Activated CD4-positive, alpha-beta T cell treated with anti-CD3 and anti-CD28 coated beads for 4 hours (primary cell): Measurements from ENCODE around the gene MEIOSIN.

Experiments used
- DNase-seq, 2 donors: peaks; one replicate each; pipeline ENCODE4 v3.0.0-alpha.2; 2020

MEIOSIN gene

DNA sequence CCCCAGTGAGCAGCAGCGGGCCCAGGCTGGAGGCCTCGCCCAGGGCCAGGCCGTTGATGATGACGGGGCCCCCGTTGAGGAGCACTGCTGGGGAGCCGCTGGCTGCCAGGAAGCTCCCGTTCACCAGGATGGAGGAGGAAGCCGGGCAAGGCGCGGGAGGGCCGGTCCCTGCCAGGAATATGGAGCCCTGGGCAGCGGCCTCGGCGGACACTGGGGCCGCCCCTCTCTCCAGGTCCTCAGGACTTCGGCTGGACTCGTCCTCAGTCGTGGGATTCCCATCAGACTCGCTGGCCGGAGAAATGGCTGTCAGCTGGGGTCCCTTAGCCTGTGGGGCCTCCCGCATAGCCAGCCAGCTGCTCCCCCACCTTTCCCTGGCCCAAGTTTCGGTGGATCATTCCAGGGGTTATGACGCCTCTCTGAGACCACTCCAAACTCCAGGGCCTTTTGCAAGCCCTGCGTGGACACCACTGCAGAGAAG is 33.7 kb downstream of the MEIOSIN start:
- no peak for DNase-seq

- DNase-seq = no peak
Measured at GRCh38 chr19:45767410-45767880, 34.2 kb downstream of the MEIOSIN start.

- no peak for DNase-seq
Measured at GRCh38 chr19:45767881-45768654, 34.8 kb downstream of the MEIOSIN start.

- peak; percentile 23 to 35 for DNase-seq
Measured at GRCh38 chr19:45768655-45768983, 35.4 kb downstream of the MEIOSIN start.

DNA sequence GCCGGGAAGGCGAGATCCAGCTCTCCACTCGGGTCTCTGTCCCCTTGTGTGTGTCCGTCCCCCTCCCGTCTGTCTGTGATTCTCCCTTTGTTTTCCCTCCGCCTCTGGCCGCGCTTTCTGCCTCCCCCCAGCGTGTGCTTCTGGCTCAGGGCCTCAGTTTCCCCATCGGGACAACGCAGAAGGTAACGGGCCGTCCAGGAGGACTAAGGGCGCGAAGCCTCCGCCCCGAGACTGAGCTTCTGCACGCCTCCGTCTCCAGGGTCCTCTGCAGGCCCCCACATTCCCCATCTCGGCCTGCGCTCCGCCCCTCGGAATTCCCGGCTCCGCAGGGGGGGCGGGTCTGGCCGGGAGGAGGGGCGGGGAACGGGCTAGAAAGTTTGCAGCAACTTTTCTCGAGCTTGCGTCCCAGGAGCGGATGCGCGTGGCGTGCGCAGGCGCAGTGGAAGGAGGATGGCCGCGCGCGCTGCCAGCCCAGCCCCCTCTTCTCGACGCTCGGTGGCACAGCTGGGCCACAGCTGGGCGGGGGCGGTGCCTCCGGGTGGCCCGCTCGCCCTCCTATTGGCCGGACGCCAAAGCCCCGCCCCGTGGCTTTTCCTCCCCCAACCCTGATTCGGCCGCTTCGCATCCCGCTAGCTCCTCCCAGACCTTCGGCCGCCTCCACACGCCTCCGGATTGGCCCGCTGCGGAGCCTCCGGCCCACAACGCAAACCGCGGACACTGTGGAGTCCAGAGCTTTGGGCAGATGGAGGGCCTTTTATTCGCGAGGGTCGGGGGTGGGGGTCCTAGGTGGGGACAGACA is 35.9 kb downstream of the MEIOSIN start, which contains the start of gene SIX5:
Gene SIX5, minus strand, starts transcription at position 269 of the 799 bp plus-strand sequence. CDS start 408 bp downstream, outside the sequence.
- DNase-seq = peak; percentile 88 to 94

DNA sequence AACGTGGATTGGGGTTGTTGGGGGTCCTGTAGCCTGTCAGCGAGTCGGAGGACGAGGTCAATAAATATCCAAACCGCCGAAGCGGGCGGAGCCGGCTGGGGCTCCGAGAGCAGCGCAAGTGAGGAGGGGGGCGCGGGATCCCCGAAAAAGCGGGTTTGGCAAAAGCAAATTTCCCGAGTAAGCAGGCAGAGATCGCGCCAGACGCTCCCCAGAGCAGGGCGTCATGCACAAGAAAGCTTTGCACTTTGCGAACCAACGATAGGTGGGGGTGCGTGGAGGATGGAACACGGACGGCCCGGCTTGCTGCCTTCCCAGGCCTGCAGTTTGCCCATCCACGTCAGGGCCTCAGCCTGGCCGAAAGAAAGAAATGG is 36.6 kb downstream of the MEIOSIN start:
- peak in 1 of 2 donors; percentile 66 for DNase-seq

DNA sequence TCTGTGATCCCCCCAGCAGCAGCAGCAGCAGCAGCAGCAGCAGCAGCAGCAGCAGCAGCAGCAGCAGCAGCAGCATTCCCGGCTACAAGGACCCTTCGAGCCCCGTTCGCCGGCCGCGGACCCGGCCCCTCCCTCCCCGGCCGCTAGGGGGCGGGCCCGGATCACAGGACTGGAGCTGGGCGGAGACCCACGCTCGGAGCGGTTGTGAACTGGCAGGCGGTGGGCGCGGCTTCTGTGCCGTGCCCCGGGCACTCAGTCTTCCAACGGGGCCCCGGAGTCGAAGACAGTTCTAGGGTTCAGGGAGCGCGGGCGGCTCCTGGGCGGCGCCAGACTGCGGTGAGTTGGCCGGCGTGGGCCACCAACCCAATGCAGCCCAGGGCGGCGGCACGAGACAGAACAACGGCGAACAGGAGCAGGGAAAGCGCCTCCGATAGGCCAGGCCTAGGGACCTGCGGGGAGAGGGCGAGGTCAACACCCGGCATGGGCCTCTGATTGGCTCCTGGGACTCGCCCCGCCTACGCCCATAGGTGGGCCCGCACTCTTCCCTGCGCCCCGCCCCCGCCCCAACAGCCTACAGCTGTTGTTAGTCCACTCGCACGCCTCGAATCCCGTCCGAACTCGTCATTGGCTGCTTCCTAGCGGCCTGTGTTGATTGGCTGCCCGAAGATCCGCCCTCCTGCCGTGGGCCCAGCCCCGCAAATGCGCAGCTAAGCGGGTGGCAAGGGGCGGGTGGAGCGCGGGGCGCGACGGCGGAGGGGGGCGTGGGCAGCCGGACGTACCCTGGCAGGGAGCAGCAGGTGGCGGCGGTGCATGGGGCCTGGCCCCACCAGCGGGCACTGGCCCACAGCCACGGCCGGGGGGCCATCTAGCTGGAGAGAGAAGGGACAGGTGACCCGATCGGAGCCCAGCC is 37.2 kb downstream of the MEIOSIN start:
- peak; percentile 90 to 91 for DNase-seq

DNA sequence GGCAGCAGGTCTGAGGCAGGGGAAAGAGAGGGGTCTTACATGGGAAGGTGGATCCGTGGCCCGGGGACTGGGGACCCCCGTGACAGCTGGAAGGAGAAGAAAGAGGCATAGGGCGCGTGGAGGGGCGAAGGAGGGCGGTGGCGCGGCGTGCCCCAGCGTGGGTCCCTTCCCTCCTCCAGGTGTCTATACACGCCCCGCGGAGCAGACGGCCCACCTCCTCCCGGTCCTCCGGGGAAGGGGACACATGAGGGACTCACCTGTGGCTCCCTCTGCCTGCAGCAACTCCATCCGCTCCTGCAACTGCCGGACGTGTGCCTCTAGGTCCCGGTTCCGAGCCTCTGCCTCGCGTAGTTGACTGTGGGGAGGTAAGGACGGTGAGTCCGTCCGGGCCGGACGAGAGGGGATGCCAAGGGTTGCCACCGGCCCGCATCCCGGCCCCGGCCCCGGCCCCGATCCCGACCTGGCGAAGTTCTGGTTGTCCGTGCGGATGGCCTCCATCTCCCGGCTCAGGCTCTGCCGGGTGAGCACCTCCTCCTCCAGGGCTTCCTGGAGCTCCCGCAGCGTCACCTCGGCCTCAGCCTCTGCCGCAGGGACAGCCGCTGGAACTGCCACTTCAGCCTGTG is 38.2 kb downstream of the MEIOSIN start:
- DNase-seq = no peak

DNA sequence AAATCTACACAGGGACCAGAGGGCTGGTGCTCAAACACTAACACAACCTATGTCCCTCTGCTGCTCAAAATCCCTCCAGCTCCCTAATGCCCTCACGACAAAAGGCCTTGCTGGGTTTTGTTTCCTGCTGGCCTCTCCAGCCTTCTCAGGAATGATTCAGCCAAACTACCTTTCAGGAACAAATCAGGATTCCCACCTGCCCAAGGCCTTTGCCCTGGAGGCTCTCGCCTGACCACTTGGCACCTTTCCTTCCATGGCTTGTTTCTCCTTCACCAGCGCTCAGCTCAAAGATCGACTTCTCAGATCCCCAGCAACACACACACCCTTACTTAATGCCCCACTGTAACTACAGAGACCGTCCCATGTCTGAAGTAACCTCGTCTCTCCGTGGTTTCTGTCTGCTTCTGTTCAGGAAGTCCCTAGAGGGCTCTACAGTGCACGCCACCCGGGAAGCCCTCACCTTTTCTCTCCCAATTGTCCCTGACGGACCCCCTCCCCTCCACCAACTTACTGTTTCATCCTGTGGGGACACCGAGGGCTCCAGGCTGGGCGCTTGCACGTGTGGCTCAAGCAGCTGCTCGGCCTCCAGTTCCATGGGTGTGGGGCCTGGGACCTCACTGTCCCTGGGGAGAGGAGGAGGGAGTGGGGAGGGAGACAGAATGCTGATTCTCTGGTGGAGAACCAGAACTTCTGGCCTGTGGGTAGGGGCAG is 39.0 kb downstream of the MEIOSIN start:
- no peak for DNase-seq

DNA sequence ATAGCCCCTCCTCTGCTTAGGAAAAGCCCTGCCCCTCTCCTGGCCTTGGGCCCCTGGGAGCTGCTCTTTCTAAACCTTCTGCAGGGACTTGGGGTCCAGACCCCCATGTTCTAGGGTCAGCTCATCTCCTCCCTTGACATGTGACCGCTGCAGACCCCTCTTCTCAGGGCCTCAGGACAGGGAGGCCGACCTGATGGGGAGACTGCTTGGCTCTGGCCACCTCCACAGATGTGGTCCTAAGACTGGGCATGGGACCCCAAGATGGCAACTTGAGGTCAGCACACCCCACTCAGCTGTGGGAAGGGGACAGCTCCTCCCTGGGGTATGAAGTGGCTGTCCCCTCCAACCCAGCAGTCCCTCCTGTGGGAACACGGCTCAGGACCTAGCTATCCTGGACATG is 39.7 kb downstream of the MEIOSIN start:
- DNase-seq = no peak

- DNase-seq = no peak
Measured at GRCh38 chr19:45773384-45773783, 40.1 kb downstream of the MEIOSIN start.

DNA sequence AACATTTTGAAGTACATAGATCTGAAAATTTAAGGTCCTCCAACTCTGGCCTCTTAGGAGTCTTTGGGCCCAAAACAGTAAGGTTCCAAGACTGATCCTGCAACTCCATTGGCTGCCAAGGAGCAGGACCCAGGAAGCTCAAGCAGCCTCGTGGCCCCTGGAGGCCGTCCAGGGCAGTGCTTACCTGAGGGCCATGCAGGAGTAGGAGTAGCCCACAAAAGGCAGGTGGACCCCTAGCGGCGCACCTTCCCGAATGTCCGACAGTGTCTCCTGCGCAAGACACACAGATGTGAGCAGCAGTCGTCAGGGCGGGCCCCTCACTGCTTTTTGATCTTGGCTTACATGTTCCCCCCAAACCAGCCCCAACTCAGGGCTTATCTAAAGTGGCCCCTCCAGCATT is 41.5 kb downstream of the MEIOSIN start:
- DNase-seq = no peak

DNA sequence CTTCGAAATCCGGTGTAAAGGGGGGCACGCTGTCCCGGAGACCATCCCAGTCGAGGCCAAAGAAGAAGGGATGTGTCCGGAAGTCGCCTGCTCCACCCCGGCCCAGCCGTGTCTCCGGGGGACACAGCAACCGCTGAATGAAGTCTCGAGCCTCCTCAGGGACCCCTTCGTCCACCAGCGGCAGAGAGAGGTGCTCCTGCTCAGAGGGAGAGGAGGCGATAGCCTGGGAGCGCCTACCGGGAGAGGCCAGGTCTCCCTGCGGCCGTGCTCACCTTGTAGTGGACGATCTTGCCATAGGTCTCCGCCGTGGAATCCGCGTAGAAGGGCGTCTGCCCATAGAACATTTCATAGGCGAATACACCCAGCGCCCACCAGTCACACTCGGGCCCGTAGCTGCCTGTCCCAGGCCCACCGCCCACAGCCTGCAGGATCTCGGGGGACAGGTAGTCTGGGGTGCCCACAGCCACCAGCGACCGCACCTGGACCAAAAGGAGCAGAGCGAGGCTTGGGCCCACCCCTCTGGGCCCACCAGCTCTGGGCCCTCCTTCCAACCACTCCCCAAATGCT is 44.2 kb downstream of the MEIOSIN start:
- DNase-seq = no peak

- DNase-seq = no peak
Measured at GRCh38 chr19:45778010-45778661, 44.9 kb downstream of the MEIOSIN start.

DNA sequence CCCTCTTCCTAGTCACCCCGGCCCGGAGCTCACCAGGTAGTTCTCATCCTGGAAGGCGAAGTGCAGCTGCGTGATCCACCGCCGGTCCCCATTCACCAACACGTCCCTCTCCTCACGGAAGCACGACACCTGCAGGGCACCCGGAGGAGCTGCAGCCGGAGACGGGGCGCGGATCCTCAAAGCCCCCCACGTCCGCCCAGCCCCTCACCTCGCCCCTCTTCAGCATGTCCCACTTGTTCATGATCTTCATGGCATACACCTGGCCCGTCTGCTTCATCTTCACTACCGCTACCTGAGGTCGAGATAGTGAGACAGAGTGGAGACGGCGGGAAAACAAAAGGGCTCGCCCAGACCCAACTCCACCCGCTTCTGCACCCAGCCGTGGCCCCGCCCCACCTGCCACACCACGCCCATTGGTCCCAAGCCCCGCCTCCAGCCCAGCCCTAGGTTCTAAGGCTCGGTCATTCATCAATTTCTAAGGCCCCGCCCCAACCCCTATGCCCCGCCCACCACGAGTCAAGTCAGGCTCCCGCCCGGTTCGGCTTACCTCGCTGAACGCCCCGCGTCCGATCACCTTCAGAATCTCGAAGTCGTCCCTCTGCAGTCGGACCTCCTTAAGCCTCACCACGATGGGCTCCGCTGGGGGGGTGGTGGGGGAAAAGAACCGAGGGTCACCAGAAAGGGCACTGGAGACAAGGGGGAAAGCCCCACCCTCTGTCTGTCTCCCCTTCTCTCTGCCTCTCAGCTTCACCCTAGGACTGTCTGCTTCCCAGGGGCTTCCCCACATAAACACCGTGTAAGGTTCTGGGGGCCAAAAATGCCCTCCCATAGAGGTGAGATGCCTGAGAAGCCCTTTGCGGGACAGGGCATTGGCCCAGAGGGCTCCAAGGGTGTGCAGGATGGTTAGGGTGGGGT is 46.2 kb downstream of the MEIOSIN start:
- DNase-seq = peak; percentile 71 to 82

GRCh38 chr19:45780146-45780447 is 46.9 kb downstream of the MEIOSIN start:
- no peak for DNase-seq

DNA sequence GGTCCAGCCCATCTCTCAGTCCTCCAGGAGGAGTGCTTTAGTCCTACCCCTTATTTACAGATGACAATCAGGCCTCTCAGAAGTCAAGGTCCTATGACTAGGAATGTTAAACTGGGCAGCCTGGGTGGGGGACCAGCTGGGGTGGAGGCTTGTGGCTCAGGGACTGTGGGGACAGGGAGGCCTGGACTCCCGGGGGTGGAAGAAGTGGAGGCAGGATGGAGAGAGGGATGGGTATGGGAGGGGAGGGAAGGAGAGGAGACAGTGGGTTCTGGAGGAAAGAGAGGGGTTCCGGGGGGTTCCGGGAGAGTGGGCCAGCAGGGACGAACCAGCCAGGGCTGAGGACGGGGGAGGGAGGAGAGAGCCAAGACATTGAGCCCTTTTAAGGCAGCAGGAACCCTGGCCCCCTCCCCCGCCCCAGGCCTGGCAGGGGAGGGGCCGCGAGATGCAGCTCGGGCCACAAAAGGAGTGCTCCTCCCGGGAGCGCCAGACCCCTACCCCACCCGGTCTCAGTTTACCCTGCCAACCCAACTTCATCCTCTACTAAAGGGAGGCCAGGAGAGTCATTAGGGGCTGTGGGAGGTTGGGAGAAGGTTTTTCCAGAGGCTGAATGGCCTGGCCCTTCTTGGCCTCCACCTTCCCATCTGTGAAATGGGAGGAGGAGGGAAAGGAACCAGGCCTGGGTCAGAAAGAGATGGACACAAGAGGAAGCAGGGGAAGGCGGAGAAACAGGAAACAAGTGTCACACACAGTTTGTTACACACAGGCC is 47.4 kb downstream of the MEIOSIN start:
- DNase-seq = no peak

GRCh38 chr19:45781214-45782161 is 48.2 kb downstream of the MEIOSIN start:
- DNase-seq = no peak
